ENCODE results near the gene POLD1.
A peak's percentile ranks its signal among the peaks of the same experiment; 100 is the strongest.
"Not testable (repeated sequence)": the region's sequence is repeated elsewhere in the genome, so short reads cannot be mapped to it uniquely, and the experiment has no call there.

The POLD1 gene

DNA sequence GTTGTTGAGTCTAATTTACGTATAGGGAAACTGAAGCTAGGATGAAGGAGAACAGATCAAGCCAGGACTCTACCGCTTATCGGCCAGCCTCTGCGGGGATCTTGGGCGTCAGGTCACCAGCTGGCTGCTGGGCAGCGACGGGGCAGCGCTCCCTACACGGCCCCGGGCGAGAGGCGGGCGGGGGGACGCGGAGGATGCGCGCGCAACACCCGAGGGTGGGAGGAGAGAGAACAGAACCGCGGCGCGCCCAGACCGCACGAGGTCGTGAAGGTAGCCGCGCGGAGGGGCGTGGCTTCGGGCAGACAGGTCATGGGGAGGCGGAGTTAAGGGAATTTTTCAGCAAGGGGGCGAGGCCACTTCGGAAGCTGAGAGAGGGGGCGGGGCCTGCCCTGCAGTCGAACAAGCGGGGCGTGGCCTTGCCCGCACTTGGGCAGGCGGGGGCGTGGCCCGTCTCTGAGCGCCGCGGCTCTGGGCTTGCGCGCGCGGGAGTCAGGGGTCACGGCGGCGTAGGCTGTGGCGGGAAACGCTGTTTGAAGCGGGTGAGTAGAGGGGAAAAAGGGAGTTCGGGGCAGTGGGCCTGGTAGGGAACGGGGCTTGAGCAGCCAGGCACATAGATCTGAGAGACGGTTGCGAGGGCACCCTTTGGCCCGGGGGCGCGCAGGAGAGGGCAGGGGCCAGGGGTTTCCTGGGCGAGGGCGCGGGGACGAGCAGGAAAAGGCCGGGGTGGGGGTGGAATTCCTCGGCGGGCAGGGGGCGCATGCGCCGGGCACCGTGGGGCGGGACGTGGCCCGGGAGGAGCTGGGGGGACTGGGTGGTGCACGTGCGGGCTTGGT, at the start of gene POLD1:
Gene POLD1, plus strand, starts transcription at position 496 of the 833 bp plus-strand sequence. CDS start 14,505 bp downstream, outside the sequence.
- DNase-seq, result peak; percentile 99

DNA sequence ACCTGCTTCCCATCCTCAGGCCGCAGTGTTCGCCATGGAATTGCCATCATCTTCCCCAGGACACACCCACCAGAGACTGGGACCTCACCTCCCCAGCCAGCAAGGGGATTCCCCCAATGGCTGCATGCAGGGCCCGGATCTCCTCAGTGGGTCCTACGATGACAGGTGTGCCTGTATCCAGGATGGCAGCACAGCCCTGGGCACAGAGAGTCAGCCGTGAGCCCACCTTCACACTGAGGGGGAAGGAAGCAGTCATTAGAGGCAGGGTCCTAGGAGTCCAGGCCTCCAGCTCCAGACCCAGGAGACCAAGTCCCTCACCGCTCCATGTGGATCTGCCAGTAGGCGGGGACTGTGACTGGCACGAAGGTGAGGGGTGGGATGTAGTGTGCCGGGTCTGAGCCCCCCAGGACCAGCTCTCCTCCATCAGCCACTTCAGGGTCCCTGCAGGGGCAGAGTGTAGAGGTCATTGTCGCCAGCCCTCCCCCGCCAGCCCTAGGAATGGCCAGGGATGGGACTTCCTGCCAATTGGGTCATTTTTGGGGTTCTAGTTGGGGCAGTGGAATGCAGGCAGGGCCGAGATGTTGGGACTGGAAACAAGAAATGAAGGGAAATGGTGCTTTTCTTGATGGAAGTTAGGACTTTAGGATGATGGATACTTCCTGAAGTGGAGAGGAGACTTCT, 49.3 kb upstream of the POLD1 start:
- DNase-seq, result no peak

DNA sequence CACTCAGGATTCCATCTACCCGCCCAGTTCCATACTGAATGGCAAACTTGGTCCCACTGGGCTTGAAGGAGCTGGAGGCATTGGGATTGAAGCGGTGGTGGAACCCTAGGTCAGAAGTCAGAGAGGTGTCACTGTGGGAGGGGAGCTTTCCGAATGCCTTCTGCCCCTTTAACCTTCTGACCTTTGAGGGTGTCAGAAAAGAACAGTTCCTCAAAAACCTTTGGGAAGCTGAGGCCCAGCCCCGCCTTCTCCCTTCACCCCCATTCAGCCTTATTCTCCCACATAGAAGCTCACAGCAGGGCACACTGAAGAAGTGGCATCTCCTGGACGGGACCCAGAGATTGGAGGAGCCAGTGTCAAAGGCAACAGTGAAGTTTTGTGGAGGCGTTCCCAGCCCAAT, 47.1 kb upstream of the POLD1 start:
- DNase-seq, result not testable (repeated sequence)

DNA sequence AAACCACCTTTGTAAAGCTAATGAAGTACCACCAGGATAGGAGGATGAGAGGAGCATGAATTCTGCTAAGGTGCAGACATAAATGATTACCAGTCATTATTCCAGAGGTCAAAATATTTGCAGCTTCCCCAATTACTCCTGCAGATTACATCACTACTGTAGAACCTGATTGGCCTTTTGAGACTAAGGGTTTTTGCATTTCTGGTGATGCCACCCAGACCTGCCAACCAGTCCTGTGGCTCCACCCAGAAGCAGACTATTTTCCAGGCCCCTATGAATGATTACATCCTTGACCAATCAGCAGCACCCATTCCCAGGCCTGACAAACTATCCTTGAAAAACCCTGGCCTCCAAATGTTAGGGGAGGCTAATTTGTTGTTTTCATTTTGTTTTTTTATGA, 43.8 kb upstream of the POLD1 start:
- DNase-seq, result no peak

DNA sequence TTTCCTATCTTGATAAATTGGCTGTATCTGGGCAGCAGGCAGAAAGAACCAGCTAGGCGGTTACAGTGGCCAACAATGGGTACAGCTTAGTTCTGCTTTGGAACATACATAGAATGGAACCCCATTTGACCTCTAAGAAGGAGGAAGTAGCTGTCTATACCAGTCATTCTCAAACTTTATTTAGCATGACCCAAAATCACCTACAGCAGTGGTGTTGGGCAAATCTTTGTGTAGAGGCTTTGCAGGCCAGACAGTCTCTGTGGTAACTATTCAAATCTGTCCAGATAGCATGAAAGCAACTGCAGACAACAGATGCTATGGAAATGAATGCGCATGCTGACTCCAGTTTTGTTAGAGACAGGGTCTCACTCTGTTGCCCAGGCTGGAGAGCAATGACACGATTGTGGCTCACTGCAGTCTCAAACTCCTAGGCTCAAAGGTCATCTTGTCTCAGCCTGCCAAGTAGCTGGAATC, 43.0 kb upstream of the POLD1 start:
- no peak for DNase-seq

DNA sequence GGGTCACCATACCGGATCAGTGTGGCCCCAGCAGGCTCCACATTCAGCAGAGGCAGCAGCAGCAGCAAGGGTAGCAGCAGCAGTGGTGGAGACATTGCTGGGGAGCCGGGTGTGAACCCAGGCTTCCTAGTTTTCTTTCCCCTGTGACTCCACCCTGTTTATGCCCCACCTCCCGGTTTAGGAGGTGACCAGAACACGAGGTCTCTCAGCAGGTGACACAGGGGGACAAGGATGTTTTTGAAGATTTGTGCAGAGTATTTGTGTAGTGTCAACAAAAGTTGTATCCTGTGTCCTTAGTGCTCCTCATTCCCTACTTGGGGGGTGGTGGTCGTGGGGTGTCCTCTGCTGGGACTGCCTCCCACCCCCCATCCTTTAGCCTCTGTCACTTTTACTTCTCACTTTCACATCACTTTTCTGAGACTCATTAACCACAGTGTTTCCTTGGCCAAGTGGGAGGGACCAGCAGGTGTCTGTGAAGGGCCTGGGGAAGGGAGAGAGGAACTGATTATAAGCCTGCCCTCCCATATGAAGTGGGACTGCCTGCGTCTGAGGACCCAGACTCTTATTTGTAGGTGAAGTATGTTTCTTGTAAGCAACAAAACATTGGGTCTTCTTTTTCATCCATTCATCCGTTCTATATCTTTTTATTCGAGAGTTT, 39.4 kb upstream of the POLD1 start:
- DNase-seq, result no peak

DNA sequence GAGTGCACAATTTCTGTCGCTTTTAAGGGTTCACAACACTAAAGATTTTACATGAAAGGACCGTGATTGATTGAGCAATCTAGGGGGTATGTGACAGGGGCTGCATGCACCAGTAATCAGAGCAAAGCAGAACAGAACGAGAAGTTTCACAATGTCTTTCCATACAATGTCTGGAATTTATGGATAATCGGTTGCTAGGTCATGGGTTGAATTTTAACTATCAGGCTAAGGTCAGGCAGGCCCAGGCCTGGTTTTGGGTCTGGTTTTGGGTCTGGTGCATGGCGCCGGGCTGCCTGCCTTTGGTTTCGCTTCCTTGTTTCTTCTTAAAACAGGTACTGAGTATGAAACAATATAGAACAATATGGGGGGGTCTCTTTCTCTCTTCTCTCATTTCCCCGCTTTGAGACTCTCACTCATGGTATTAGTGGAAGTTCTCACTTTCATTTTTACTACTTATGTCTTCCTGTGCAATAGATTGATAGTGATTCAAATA, 37.0 kb upstream of the POLD1 start:
- not testable (repeated sequence) for DNase-seq

DNA sequence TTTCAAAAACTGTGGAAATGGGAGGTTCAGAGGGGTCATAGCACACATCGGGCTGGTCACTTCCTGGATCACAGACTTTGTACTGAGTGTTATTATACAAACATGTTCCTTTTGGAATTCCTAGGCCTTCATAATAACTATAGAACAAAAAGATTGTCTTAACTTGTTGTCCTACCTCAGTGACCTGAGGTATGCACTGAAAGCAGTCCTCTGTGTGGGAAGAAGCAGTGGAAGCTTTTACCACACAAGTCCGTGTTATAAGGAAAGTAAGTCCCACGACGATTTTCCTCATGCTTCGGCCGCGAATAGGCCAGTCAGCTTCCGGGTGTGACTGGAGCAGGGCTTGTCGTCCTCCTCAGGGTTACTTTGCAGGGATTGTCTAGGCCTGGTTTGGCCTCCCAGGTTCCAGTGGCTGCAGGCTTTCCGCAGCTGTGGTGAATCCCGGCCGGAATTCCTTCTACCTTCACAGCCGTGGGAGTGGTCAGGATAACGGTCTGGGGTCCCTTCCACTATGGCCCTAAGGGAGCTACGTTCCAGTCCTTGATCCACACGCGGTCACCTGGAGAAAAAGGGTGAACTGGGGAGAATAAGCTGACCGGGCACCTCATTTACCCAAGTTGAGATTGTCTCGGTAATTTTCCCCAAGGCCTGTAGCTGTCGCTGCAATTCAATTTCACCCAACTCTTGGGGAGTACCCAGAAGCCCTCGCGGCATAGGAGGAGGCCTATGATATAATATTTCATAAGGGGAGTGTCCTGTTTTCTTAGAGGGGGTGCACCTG, 34.7 kb upstream of the POLD1 start:
- DNase-seq, result no peak

DNA sequence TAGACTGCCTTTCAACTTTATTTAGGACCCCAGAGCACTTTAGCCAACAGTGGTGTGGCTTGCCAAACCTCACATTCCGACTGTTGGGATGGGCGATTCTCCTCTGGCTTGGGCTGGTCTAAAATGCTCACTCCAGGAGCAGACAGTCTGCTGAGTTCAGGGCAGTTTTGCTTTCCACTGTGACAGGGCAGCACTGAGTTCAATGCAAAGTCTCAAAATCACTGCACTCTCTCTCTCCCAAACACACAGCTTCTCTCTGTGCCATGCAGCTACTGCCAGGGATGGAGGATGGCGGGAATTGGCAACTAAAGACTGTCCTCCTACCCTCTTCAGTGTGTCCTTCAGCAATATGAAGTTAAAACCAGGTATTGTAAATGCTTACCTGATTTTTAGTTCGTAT, 31.9 kb upstream of the POLD1 start:
- DNase-seq, result no peak

DNA sequence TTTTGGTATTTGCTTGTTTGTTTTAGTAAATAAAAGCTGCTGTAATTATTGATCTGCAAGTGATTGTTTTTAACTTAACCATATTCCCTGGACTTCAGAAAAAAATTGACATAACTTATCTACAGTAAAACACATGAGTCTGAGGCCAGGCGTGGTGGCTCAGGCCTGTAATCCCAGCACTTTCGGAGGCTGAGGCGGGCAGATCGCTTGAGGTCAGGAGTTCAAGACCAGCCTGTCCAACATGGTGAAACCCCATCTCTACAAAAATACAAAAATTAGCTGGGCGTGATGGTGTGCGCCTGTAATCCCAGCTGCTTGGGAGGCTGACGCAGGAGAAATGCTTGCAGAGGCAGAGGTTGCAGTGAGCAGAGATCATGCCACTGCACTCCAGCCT, 30.7 kb upstream of the POLD1 start:
- not testable (repeated sequence) for DNase-seq

DNA sequence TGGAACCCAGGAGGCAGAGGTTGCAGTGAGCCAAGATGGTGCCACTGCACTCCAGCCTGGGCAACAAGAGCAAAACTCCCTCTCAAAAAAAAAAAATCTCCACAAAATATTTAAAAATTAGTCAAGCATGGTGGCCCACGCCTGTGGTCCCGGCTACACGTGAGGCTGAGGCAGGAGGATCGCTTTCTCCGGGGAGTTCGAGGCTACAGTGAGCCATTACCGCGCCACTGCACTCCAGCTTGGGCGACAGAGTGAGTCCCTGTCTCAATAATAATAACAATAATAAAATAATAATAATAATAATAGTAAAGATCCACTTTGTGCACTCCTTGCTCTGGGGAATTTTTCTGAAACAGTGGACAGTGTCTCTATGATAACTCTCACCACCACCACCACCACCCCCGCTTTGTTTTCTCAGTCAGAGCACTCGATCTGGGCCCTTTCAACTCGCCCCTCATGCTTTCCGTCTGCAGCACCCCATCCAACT, 27.4 kb upstream of the POLD1 start:
- DNase-seq, result no peak

DNA sequence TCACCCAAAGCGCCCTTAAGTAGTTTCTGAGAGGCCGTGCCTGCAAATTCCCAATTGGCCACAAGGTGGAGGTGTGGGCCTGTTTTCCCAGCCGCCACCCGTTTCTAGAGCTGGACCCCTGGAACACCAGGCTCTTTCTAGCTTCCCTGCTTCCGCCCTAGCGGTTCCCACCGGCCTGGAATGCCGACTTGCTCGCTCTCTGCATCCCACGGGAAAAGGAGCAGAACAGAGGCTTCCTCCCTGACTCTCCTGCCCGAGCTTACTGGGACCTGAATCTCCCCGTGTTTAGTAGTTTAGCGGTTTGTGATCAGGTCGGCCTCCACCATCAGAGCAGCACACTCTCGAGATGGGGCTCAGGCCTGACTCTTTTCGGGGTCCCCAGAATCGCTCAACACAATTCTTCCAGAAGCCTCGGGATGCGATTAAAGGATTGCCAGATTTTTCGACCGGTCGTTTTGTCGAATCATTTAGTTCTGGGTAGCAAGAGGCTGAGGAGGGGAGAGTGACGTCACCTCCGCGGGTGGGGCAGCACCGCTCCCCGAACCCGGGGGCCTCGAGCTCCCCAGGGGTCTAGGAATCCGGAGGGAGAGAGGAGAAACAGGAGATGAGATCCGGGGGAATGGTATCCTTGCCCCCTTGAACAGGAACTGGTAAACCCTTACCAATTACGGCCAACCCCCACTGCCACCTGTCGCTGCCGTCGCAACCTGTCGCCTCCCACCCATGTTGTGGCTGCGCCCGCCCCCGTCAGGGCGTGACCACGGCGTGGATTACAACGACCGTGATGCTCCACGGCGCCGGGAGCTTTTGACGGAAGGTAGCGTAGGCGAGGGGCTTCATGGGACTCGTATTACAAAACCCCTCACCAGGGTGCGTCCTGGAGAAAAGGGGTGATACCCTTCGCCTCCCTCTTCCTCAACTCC, 26.7 kb upstream of the POLD1 start:
- peak; percentile 95 for DNase-seq

DNA sequence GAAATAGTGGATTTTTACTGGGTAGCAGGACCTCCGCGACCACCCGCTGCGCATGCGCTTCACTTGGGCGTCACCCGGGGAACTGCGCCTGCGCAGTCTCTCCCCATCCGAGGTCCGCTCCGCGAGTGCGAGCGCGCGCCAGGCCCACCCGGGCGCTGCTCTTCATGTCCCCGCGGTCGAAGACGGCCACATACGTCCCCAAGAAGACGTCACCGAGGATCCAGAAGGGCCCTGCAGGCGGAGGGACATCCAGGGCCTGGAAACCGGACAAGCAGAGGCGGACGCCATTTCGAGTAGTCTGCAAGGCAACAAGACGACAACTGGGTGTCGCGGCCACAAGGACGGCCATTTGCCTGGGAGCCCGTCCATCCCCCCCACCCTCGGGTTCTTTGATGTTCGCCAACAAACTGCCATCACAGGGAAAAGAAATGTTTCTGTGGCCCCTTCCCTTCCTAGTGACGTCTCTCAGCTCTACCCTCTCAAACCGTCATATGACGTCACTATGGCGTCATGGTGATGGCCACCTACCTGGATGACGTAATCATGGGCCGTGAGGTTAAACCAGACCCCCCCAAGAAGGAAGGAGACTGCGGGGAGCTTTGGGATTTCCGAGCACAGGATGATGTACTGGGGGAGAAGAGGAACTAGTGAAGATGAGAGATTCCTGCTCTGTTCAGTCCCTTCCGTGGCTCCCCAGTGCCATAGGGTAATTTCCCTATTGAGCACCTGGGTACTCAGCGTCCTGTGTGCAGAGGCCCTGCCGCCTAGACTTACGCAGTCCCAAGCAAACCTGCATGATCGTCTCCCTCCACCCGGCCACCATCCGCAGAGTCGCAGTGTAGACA, 25.4 kb upstream of the POLD1 start:
- peak; percentile 92 for DNase-seq

DNA sequence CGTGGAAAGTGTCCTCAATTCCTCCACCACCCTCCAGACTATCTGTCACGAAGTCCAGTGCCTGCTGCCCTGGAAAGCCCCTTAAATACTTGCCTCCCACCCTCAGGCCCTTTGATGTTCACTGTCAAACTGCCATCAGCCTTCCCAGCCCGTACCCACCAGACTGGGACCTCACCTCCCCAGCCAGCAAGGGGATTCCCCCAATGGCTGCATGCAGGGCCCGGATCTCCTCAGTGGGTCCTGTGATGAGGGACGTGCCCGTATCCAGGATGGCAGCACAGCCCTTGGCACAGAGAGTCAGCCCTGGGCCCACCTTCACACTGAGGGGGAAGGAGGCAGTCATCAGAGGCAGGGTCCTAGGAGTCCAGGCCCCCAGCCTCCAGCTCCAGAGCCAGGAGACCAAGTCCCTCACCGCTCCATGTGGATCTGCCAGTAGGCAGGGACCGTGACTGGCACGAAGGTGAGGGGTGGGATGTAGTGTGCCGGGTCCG, 24.8 kb upstream of the POLD1 start:
- DNase-seq, result no peak

DNA sequence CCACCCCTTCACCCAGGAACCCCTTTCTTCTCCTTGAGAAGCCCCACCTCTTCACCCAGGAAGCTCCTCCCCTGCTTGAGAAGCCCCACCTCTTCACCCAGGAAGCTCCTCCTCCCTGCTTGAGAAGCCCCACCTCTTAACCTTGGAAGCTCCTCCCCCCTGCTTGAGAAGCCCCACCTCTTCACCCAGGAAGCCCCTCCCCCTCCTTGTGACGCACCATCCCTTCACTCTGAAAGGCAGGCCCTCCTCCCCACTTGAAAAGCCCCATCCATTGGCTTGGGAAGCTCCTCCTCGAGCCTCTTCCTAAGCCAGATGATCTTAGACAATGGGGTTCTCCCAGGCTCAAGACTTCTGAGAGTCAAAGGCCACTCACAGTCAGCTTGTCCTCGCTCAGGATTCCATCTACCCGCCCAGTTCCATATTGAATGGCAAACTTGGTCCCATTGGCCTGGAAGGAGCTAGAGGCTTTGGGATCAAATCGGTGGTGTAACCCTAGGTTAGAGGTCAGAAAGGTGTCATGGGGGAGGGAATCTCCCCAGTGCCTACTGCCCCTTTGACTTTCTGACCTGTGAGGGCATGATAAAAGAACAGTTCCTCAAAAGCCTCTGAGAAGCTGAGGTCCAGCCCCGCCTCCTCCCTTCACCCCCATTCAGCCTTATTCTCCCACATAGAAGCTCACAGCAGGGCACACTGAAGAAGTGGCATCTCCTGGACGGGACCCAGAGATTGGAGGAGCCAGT, 22.7 kb upstream of the POLD1 start:
- DNase-seq, result no peak

DNA sequence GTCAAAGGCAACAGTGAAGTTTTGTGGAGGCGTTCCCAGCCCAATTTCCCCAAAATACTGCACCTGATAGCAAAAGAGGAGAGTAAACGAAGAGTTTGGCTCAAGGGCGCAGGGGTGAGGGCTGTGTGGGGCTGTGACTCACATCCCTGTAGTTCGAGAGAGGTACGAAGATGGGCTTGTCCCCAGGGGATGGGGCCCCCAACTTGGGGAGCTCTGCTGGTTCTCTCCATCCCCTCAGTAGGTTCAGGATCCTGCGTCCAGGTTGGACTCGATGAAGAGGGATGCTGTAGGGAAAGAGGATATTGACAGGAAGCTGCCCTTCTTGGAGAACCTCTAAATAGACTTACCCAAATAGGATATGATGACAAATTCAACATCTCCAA, 22.1 kb upstream of the POLD1 start:
- no peak for DNase-seq

DNA sequence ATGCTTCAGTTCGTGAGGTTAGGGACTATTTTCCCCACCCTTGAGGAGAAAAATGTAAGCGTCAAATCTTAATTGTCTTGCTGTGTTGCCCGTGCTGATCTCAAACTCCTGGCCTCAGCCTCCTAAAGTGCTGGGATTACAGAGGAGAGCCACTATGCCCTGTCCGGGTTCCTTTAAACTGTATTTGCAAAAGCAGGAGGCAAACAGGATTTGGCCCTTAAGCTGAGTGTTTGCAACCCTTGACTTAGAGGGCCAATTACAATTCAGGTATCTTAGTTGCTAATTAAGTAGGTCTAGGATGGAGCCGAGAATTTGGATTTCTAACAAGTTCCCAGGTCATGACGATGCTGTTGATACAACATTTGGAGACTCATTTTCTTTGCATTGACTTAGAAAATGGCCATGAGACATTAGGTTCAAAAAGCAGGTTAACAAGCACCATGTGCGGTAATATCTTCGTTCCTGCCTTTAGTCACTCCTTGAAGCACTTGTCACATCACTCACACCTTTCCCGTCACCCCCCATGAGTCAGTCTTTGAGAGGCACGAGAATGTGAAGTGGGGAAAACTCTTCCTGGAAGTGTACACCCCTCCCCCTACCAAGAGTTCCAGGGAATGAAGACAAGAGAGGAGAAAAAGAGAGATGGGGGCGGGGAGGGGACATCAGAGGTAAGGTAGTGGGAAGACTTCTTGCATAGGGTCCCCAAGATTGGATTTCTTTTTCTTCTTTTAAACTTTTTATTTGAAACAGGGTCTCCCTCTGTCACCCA, 21.3 kb upstream of the POLD1 start:
- DNase-seq, result peak; percentile 75

DNA sequence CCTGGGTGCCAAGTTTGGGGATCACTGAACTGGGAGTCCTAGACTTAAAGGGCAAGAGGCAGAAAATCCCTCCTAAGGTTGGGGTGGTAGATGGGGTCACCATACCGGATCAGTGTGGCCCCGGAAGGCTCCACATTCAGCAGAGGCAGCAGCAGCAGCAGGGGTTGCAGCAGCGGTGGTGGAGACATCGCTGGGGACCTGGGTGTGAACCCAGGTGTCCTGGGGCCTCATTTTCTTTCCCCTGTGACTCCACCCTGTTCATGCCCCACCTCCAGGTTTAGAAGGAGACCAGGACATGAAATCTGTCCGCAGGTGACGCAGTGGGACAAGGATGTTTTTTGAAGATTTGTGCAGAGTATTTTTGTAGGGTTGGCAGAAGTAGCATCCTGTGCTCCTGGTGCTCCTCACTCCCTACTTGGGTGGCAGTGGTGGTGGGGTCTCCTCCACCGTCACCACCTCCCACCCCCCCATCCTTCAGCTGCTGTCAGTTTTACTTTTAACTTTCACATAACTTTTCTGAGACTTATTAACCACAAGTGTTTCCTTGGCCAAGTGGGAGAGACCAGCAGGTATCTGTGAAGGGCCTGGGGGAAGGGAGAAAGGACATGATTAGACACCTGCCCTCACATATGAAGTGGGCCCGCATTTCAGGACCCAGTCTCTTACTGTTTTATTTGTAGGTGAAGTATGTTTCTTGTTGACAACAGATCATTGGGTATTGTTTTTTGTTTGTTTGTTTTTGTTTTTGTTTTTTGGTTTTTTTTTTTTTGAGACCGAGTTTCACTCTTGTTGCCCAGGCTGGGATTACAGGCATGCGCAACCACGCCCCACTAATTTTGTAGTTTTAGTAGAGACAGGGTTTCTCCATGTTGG, 18.5 kb upstream of the POLD1 start, which contains the start of gene NAPSA:
Gene NAPSA, minus strand, starts transcription at position 206 of the 873 bp plus-strand sequence. Its CDS starts 18 bp downstream, at position 188.
- DNase-seq, result no peak
